H1 (cell line): ENCODE data around the gene POFUT2. TPM values are rescaled to one million over a fixed set of nuclear protein-coding genes. Genes with fewer than 3 reads are reported as not detected.

Experiments
- MAFK ChIP-seq: IDR thresholded peaks from 2 replicates; pipeline ENCODE4 v1.6.1; 2012; ENCODE audit warnings: low read depth, mild to moderate bottlenecking, improper control_type of control experiment, low read length
- NRF1 ChIP-seq: IDR thresholded peaks from 2 replicates; pipeline ENCODE4 v1.6.1; 2011; ENCODE audit warnings: mild to moderate bottlenecking, low read depth, low read length, improper control_type of control experiment
- RAD21 ChIP-seq, 2 experiments: IDR thresholded peaks in 1 of 2; conservative IDR thresholded peaks in 1 of 2; 2 replicates each; pipeline ENCODE4 v1.6.1; 2011; ENCODE audit warnings: low read depth in 2 of 2, low read length in 2 of 2, improper control_type of control experiment in 1 of 2, inconsistent platforms in 1 of 2, mild to moderate bottlenecking in 1 of 2, moderate library complexity in 1 of 2
- SP4 ChIP-seq: IDR thresholded peaks from 2 replicates; pipeline ENCODE4 v1.6.1; 2012; ENCODE audit warnings: low read length, inconsistent platforms
- polyA plus RNA-seq, 7 experiments: library from polyadenylated mRNA; depleted of rRNA in 3 of 7; stranded (reverse) in 5 of 7; unstranded in 2 of 7; fragments of >200 nt in 5 of 7; fragments of 200-250 nt in 2 of 7; gene quantifications; 1 replicate in 5 of 7; 2 replicates in 1 of 7; 4 replicates in 1 of 7; pipeline versions ENCODE4 v1.2.1 to v1.2.3, GENCODE V29; 2011 to 2013; ENCODE audit warnings: missing spikeins in 2 of 7, mixed read lengths in 2 of 7
- total RNA-seq: library from RNA; stranded (reverse); fragmentation: NEBNext Ultra II Directional; extraction: Animal tissue kit (Norgen Biotek cat#: 25700); gene quantifications from 2 replicates; pipeline ENCODE4 v1.2.1, GENCODE V29; 2021
- TF ChIP-seq, protein P1 (sequence below): IDR thresholded peaks from 2 replicates; pipeline ENCODE4 v1.6.1; 2012; ENCODE audit warnings: inconsistent platforms

POFUT2 gene
- total and polyA plus RNA-seq, 2 of the 8 experiments (the other 6 are each of a cell fraction or from before 2014, with no cell fraction given): 13.7 to 32.1 TPM

DNA sequence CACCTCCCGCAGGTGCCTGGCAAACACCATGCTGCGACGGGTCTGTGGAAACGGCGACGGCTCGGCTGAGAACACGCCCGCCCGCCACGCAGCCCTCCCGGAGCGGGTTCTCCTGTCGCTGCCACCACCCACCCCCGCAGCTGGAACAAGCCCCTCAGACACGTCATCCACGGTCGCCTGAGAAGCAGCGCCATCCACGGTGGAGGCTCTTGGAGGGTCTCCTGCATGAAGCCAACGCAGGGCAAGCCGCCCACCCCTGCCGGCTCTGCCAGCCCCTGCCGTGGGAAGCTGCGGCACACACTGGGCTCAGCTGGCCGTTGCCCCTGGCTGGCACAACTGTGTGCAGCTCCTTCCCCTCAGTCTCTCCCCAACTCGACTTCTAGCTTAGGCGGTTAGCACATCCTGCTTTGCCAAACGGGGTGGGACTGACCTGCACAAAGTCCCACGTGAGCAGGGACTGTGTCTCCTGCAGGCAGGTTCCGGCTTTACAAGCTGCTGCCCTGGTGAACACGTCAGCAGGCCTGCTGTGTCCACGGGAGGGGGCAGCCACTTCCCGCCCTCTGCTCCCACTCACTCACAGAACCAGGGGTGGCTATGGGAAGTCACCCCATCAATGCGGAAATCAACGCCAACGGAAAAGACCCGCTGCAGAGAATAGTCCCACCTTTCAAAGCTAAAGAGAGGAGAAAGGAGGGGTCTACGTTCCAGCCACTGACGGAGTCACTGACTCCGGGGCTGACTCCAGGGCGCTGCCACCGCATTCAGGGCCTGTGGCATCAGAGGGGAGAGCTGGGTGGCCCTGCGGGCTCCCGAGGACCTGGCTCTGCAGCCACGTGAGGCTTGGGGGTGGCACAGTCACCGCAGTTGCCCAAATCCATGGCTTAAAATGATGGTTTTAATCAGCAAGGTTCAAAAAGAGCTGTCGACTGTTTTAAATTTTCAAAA is 10.3 kb downstream of the POFUT2 start (continued):
- TF ChIP-seq, protein P1, sequence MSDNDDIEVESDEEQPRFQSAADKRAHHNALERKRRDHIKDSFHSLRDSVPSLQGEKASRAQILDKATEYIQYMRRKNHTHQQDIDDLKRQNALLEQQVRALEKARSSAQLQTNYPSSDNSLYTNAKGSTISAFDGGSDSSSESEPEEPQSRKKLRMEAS: no peak
- TF ChIP-seq SP4 (no peak), NRF1 (no peak), RAD21 (IDR thresholded peaks at IDR 0.05 in 1 of 2, conservative IDR thresholded peaks at IDR 0.05 in 1 of 2; ENCODE audit: low read depth in 2 of 2, low read length in 2 of 2) (no peak), MAFK (no peak)
